HG03575 (cell line): Measurements from ENCODE around the gene CLDN12.

Experiments used
- ATAC-seq: cut with Tn5 transposase; IDR thresholded peaks from one replicate; pipeline ENCODE4 v1.9.1; 2021; ENCODE audit not compliant: unreplicated experiment, insufficient number of reproducible peaks, low FRiP score; ENCODE audit errors: extremely low read depth

Gene CLDN12

DNA sequence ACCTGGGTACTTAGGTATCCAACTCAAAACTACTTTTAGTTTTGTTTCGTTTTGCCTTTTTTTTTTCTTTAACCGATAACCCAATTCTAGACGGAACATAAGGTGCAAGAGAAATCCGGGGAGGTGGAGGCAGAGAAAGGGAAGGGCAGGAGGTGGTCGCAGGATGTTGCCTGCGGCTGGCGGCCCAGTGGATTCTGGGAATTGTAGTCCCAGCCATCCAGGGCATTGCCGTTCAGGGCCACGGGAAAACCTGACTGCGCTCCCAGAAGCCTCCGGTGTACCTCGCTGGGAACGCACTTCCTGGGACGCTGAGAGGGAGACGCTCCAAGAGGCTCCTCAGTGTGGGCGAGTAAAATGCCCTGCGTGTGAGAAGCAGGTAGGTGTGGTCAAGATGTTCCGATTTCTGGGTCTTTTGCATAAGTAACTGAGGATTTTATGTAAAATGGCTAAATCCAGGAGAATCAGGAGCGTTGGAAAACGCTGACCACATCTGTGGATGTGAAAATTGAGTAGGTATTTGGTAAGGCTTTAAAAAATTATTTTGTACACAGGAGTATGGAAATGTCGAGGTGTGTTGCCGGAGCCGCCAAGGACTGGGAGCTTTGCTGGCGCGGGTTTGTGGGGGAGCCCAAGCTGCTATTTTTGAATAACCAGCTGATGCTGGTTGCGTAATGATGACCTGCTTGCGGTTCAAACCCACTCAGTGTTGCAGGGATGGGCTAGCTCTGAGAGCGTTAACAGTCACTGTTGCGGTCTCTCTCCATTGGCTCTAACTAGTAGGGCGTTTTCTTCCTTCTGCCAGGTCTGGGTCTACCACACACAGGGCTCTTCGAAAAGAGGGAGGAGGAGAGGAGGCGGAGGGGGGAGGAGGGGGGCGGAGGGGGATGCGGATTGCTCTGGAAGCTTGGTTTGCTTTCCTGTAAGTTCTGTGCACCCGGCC is at the start of gene CLDN12:
Gene CLDN12 (plus strand): TSS at position 288 of the 940 bp plus-strand sequence. CDS start 9,216 bp downstream, outside the sequence.
- ATAC-seq: peak; percentile 90

DNA sequence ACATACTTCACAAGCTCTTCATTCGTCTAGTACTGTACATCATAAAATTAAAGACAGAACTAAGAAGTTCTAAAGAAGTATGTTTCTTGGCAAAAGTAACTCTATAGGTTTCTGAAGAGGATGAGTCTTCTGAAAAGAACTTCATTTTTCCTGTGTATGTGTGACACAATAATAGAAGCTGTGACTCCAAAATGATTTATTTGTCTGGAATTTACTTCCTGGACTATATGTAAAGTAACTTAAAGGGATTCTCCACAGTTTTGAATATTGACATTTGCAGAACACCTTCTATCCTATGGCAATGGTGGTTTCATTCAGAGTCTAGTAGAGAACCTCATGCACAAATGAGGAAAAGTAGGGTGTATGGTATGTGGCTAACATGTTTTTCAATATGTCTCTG is 19.8 kb upstream of the CLDN12 start:
- ATAC-seq: no peak

DNA sequence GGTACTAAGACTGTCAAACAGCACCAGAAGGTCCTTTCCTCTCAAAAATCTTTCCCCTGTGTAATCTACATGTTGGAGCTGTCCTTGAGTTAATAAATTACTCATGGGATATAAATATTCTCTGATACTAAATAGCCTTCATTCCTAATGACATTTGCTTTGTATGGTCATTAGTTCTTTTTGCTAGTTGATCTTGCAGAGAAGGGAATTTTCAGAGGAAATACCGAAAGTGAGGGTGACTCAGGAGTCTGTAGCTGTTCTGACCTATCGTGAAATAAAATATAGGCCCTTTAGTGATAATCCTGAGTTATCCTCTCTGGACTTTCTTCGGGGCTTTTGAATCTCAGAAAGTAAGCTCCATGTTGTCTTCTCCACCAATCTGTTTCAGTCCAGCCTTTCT is 19.4 kb upstream of the CLDN12 start:
- no peak for ATAC-seq

DNA sequence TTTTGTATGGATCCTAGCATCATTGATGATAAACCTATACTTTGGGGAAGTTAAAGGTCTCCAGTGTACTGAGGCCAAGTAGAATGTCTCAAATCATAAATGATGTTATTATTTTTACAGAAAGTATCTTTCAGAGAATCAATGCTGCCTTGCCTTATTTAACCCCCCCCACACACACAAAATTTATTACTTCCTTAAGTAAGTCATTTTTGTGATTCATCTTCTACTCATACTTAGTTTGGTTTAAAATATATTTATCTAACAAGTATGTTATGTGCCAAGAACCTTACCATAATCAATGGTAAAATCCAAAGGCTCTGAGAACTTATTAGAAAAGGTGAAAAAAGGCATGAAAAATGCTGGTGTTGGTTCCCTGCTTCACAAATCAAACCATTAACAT is 18.8 kb upstream of the CLDN12 start:
- no peak for ATAC-seq

DNA sequence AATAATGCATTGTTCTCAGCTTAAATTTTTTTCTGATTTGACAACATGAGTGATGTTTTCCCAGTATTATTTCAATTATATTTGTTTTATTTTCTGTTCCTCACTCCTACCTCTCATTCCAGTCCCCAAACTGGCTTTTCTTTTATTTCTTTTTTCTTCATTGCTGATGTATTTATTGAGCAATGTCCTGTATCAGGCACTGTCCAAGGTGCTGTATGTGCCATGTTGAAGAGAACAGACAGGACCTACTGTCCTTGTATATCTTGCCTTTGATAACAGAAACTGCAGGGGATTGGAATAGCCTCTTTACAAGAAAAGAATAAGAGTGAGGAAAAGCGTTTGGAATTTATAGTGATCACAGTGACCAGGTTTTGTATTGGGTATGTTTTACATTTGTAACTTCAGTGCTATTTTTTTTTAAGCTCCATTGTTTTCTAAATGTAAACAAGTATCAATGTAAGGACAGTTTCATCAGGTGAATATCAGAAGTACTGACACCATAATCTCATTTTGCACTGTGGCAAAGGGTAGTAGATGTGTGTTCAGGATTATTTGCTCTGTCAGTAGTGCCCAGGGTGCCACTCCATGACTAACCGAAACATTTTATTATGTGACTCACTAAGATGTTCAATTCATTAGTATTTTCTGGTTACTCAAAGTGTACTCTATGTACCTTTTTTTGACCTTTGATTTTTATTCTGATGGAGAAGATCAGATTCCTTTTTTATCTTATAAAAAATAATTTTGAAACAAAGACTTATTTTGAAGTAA is 15.6 kb upstream of the CLDN12 start:
- no peak for ATAC-seq

DNA sequence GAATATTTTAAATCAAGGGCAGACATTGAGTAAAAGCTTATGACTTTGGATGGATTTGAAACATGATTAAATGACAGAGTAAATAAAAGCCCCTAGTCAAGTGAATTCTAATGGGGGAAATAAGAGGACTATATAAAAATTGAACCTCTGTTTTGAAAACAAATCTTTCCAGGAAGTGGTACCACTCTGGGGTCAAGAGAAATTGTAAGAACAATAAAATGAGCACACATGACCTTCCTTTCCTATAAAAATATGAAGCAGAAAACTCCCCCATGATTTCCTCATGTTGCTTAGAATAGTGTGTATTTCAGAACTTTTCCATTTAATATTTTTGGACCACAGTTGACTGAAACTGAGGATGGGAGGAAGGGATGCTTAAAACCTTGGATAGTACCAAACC is 12.3 kb upstream of the CLDN12 start:
- no peak for ATAC-seq

DNA sequence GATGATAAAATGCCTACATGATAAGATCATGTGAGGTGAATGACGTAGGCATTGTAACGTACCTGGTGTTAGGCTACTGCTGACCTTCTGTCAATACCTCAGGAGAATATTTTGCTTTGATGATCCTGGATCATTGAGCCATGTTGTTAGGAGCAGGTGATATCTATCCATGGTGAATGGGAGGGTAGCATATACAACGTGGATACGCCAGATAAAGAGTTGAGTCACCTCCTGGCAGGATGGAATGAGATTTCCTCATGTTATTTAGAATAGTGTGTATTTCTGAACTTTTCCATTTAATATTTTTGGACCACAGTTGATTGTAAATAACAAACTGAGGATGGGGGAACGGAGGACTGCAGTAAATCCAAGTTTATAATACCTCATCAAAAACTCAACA is 11.8 kb upstream of the CLDN12 start:
- no peak for ATAC-seq

DNA sequence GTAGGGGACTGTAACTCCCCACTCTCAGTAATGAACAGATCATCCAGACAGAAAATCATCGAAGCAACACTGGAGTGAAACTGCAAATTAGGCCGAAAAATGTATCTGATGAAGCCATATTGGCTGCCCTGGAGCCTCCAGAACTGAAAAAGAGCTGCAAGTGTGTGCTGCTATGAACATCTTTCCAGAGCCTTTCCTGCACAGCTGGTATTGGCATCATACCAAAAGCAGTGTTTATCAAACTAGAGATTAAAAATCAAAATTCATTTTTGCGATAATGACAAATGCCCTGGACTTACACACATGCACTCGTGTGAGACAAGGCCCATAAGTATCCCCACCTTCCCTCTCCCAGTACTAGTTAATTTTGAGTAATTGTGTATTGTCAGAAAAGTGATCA is 6.8 kb upstream of the CLDN12 start:
- ATAC-seq: no peak

DNA sequence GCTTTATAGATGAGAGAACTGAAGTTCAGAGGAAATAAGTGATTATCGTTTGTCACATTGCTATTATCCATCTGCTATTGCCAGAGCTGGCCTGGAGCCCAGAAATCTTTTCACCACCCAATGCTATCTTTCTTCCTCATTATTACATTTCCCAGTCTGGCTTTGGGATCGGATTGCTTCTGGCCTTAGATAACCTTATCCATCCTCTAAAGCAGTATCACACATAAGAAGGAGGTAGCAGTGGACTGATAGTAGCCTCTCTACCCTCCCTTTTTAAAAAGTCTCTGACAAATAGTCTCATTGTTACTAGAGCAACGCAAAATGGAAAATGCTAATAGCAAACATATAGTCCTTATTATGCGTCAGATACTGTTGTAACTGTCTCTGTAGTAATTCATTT is 1.3 kb upstream of the CLDN12 start:
- no peak for ATAC-seq

DNA sequence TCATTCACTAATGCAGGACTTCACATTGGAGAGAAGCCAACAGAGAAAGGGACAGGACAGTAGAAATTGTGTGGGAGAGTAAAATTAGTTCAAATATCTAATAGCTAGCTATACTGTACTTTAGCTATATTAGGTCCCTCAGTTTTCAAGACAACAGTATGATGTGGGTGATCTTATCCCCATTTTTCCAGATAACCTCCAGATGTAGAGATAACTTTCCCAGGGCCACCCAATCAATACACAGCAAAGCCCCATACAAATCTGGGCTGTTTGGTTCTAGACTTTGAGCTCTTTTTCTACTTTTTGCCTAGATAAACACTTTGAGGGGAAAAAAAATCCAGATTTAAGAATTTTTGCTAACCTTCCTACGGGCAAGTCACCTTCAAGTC is 482 bp upstream of the CLDN12 start:
- ATAC-seq: no peak

DNA sequence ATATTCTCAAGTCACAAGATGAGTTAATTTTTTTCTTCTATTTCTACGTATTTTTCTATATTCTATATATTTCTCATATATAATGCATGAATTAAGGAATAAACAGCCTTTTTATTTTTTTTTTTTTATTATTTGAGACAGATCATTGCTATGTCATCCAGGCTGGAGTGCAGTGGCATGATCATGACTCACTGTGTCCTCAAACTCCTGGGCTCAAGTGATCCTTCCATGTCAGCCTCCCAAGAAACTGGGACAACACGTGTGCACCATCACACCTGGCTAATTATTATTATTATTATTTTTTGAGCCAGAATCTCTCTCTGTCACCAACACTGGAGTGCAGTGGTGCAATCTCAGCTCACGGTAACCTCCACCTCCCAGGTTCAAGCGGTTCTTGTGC is 1.5 kb downstream of the CLDN12 start:
- no peak for ATAC-seq

DNA sequence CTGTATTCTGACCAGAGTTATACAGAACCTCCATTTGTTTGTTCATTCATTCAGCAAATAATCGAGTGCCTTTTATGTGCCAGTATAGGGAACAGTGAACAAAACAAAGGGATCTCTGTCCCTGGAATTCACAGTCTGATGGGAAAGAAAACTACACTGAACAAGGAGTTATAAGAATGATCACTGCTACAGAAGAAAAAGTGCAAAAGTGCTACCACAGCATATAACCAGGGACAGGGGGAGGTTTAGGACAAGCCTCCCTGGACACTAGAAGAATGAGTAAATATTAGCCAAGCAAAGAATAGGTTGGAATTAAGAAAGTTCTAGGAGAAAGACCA is 4.2 kb downstream of the CLDN12 start:
- no peak for ATAC-seq

DNA sequence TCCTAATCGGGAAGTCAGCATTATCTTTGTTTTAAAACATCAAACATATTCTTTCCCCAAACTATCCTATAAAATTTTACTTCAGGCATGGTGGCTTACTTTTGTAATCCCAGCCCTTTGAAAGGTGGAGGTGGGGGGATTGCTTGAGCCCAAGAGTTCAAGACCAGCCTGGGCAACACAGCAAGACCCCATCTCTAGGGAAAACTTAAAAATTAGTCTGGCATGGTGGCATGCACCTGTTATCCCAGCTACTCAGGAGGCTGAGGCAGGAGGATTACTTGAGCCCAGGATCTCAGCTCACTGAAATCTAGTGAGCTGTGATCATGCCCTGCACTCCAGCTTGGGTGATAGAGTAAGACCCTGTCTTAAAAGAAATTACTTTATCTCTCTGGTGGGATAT is 4.9 kb downstream of the CLDN12 start:
- no peak for ATAC-seq

DNA sequence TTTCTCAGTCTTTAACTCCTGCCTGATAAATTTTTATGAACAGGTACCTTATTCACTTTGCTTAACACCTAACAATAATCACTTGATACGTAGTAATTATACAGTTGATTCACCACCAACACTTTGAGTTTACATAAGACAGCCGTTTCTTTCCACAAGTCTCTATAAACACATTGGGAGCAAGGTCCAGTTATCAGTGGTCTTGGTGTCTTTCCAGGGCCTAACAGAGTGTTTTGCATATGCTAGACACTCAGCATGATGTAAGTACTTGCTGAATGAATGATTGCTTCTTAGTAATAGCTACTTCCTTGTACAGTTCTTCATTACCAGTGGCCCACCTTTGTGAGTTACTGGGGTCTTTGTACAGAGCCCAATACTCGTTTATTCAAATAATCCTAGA is 6.4 kb downstream of the CLDN12 start:
- ATAC-seq: no peak

DNA sequence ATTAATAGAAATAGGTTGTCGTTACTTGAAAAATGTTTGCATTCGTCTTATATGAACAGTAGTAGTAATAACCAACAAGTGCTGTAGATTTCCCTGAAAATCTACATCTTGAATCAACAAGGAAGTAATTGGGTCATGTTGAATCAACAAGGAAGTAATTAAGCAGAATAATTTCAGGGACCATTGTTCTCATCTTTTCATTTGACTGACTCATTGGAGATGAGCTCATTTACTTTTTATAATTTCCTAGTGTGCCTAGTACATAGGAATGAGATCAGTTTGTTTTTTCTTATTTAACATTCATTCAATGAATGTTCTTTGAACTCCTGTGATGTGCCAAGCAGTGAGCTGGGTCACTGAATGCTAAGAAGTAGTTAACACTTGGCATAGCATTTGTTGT is 8.2 kb downstream of the CLDN12 start:
- no peak for ATAC-seq

DNA sequence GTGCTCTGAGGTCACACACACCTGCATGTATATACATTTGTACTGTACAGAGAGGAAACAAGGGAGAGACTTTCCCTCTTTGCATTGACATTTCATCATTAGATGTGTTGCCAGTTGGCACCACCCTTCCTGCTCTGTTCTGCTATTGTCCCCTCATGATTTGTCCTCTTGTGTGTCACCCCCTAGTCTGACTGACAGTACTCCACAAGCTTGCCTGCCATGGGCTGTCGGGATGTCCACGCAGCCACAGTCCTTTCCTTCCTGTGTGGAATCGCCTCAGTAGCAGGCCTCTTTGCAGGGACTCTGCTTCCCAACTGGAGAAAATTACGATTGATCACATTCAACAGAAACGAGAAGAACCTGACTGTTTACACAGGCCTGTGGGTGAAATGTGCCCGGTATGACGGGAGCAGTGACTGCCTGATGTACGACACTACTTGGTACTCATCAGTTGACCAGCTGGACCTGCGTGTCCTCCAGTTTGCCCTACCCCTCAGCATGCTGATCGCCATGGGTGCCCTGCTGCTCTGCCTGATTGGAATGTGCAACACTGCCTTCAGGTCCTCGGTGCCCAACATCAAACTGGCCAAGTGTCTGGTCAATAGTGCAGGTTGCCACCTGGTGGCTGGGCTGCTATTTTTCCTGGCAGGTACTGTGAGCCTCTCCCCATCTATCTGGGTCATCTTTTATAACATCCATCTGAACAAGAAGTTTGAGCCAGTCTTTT is 9.4 kb downstream of the CLDN12 start:
- no peak for ATAC-seq

DNA sequence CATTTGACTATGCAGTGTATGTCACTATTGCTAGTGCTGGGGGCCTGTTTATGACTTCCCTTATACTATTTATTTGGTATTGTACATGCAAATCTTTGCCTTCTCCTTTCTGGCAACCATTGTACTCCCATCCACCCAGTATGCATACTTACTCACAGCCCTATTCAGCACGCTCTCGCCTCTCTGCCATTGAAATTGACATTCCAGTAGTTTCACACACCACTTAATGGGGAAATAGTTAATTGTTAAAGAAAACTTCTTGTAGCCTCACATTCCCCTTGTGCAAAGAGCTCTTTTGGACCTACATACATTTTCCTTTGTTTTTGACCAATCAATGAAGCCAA is 9.9 kb downstream of the CLDN12 start:
- ATAC-seq: no peak

DNA sequence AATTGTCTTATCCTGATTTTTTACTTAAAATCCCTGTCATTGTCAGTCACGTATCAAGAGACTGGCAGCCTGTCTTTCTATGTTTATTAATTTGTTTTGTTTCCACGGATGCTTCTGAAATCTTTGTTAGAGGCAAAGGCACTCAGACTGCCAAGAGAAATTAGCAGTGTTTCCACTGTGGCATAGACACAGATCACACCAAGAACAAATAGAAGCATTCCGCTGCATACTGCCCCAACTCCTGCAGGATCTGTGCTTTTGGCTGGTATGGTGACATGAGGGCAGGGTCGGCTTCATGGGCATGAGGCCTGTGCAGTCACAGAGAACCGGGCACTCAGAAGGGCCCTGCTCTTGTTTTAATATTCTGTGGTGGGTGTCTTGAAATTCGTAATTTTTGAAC is 18.4 kb downstream of the CLDN12 start:
- no peak for ATAC-seq

DNA sequence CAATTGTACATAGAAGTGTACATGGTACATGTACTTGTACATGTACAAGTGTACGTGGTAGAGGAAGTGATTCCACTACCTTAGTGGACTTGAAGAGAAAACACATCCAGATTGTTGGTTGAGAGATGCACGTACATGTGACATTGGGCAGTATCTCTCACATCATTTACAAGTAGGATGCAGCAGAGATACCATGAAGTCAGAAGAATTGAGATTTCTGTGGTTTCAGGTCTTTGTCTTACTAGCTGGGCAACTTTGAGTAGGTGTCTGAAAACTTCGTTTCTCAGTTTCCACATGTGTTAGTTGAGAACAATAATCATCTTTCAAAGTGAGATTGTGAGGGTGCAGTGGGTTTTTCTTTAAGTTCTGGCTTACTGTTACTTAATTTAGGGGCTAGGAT is 21.5 kb downstream of the CLDN12 start:
- peak; percentile 92 for ATAC-seq

DNA sequence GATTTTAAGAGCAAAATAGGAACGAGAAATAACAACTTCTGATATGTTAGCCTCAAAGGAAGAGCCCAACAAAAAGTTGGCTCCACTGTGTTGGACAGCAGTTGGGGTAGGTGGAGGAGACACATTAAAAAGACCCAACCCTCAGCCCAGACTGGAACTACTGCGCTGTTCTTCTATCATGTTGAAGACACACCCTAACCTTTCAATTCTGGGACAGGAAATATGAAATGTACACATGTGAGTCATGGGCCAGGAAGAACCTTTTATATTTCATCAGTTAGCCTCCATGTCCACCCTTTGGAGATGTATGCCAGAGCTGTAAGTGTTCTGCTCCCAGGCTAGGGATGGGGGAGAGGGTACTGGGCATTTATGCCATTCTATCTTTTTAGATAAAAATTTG is 22.1 kb downstream of the CLDN12 start:
- ATAC-seq: no peak
